ENCODE results near the gene ZNF532. TPM values are rescaled to one million over a fixed set of nuclear protein-coding genes. Genes with fewer than 3 reads are reported as not detected.

The ZNF532 gene
- total and polyA plus RNA-seq, 2 donors (not counting 3 experiments of a cell fraction or from before 2014, with no cell fraction given), result 42.3 to 70.1 TPM

GRCh38 chr18:58960508-58960907 lies 95.8 kb downstream of the ZNF532 start:
- CTCF ChIA-PET, result no interaction called here

More at GRCh38 chr18:58960508-58960907, 95.8 kb downstream of the ZNF532 start:
- no peaks in the 10 kb centered on the region for H3K4me1 ChIP-seq (ENCODE audit: control insufficient read depth, extremely low read depth, insufficient read depth, low read length)
- no peaks in the 10 kb centered on the region for H4K20me1 ChIP-seq (replicated peaks; ENCODE audit: control insufficient read depth, extremely low read depth, insufficient read depth, low read length)
- no TSS peak for BruUV-seq (replicated peaks)
- DNase-seq (ENCODE audit: low read depth, low spot score) (no peak), FAIRE-seq (no peak)
- no peak overlapping the region for H3K27ac ChIP-seq (ENCODE audit: insufficient read depth, low read depth, low read length)
- H3K27me3 ChIP-seq (ENCODE audit: control insufficient read depth in 2 of 2, insufficient read depth in 2 of 2, low read length in 2 of 2), result no peaks in the 10 kb centered on the region
- H3K4me2 ChIP-seq (ENCODE audit: insufficient read depth, low read length), result no peak overlapping the region
- intact Hi-C loops (cut with micrococcal nuclease), result no loop called here
- no peak overlapping the region for H2AFZ ChIP-seq (ENCODE audit: low read depth, low read length)
- H3K4me3 ChIP-seq (replicated peaks in 1 of 3; ENCODE audit: insufficient read depth in 1 of 3, low read depth in 1 of 3, low read length in 3 of 3), result no peak overlapping the region
- no peak for TF ChIP-seq POLR2A (IDR thresholded peaks at IDR 0.05; ENCODE audit: low read depth, low read length)
- TF ChIP-seq JUN (IDR thresholded peaks at IDR 0.05; ENCODE audit: borderline replicate concordance, insufficient read depth, insufficient read length, low read depth), result no peak
- TF ChIP-seq EZH2 (IDR thresholded peaks at IDR 0.05; ENCODE audit: borderline replicate concordance, low read depth, low read length, severe bottlenecking), result no peak
- TF ChIP-seq POLR2AphosphoS5 (IDR thresholded peaks at IDR 0.05; ENCODE audit: insufficient read depth, low read depth, low read length), result no peak
- TF ChIP-seq CTCF (IDR thresholded peaks at IDR 0.05; ENCODE audit: extremely low read depth in 1 of 2, insufficient read depth in 1 of 2, low read depth in 1 of 2, low read length in 2 of 2), result no peak
- no peak for TF ChIP-seq FOS (IDR thresholded peaks at IDR 0.05; ENCODE audit: borderline replicate concordance, insufficient read depth, low read length)
- TF ChIP-seq MYC (IDR thresholded peaks at IDR 0.05; ENCODE audit: low read depth, low read length), result no peak
- no peaks in the 10 kb centered on the region for H3K9me1 ChIP-seq (replicated peaks; ENCODE audit: control insufficient read depth, extremely low read depth, insufficient read depth, low read length)
- H3K9ac ChIP-seq (replicated peaks; ENCODE audit: extremely low read depth, insufficient read depth, low read length), result no peak overlapping the region
- no peaks in the 10 kb centered on the region for H3K9me3 ChIP-seq (replicated peaks; ENCODE audit: control insufficient read depth, insufficient read depth, low read length)
- H3K79me2 ChIP-seq (ENCODE audit: control insufficient read depth, insufficient read depth, low read length), result no peaks in the 10 kb centered on the region
- peaks cover 0 to 6% of the 10 kb centered on the region in 2 experiments for H3K36me3 ChIP-seq (ENCODE audit: control insufficient read depth in 2 of 2, extremely low read depth in 1 of 2, insufficient read depth in 2 of 2, low read length in 2 of 2)
- POLR2A ChIA-PET, result no interaction called here
- dilution Hi-C loops (cut with MboI; ENCODE audit: extremely low pct_ligation_motif_present, low sequenced_read_pairs), result no loop called here
